ENCODE measurements around the gene GOLGA8O.
"Not testable (repeated sequence)": the region's sequence is repeated elsewhere in the genome, so short reads cannot be mapped to it uniquely, and the experiment has no call there.

GOLGA8O gene, protein sequence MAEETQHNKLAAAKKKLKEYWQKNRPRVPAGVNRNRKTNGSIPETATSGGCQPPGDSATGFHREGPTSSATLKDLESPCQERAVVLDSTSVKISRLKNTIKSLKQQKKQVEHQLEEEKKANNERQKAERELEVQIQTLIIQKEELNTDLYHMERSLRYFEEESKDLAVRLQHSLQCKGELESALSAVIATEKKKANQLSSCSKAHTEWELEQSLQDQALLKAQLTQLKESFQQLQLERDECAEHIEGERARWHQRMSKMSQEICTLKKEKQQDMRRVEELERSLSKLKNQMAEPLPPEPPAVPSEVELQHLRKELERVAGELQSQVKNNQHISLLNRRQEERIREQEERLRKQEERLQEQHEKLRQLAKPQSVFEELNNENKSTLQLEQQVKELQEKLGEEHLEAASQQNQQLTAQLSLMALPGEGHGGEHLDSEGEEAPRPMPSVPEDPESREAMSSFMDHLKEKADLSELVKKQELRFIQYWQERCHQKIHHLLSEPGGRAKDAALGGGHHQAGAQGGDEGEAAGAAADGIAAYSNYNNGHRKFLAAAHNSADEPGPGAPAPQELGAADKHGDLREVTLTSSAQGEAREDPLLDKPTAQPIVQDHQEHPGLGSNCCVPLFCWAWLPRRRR

DNA sequence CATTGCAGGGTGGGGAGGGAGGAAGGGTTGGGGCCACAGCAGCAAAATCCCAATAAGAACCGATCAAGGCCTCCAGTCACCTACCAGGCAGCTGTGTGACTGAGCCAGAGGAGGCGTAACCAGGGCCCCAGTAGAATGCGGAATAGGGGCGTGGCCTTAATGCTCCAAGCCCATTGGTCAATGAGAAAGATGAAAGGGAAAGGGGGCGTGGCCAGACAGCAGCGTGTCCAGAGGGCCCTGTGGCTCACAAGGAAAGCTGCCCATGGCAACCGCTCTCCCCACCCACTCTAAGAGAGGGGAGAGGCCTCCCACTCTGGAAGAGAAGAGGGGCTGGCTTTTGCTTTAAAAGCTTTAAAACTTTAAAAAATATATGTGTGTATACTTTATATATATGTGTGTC lies at the start of gene GOLGA8O:
Gene GOLGA8O (minus strand): TSS at position 101 of the 400 bp plus-strand sequence. CDS start 98 bp downstream, at position 3.
- in situ Hi-C loops (cut with MboI; ENCODE audit: low sequenced_read_pairs), result not testable (repeated sequence)

DNA sequence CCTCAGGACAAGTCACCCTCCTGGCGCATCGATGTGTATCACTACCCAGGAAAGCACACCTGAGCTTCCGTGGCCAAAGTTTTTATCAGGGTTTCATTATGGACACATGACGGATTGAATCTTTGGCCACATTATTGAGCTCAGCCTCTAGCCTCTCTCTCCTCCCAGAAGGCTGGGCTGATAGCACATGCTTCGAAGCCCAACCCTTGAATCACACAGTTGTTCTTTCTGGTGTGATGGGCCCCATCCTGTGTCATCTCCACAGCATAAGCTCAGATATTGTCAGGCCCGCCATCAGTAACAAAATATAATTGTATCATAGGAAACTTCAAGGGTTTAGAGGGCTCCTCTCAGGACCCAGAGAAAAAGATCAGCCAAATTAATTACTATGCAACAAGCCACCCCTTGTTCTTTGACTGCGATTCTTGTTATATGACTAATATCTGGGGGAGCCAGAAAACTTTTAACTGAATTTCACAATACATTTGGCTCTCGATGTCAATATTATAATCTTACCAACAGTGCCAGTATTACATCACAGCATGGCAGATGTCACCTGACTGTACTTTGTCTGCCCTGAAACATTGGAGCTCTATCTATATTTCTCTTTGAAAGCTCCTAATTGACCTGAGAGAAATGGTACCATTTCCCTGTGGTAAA lies 48.8 kb upstream of the GOLGA8O start:
- in situ Hi-C loops (cut with MboI; ENCODE audit: low sequenced_read_pairs), result not testable (repeated sequence)

DNA sequence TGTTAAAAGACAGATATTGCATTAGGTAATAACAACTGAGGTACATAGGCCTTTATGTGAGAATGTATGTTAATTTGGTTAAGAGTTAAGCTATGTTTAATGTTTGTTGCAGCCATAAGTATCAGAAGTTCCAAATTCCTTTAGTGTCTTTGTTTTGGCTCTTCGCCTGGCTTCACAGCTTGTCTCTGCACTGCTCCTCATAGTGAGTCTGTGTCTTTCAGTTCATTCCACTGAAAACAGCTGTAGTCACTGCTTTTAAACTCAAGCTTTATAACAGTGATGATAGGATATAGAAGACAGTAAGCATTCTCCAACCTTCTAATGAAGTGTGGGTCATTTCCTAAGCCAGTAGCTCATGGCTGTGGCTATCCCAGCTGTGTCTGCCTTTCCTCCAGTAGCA lies 47.5 kb upstream of the GOLGA8O start:
- in situ Hi-C loops (cut with MboI; ENCODE audit: low sequenced_read_pairs), result not testable (repeated sequence)

DNA sequence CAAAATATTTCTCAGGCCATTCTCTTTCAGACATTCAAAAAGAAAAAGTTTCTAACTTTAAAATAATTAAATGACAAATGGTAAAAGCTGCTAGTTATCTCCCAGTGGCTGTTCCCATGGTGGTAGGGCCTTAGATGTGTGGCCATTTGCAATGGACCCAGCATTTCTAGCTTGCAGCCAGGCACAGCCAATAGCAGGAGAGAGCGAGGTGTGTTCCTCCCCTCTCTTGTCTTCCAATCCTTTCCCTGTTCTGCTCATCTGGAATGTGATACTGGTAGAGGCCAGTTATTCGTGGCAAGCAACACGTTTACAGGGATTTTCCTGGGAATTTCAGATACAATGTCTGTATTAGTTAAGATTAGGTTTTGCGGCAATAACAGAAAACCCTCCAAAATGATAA lies 37.3 kb upstream of the GOLGA8O start:
- in situ Hi-C loops (cut with MboI; ENCODE audit: low sequenced_read_pairs), result not testable (repeated sequence)

DNA sequence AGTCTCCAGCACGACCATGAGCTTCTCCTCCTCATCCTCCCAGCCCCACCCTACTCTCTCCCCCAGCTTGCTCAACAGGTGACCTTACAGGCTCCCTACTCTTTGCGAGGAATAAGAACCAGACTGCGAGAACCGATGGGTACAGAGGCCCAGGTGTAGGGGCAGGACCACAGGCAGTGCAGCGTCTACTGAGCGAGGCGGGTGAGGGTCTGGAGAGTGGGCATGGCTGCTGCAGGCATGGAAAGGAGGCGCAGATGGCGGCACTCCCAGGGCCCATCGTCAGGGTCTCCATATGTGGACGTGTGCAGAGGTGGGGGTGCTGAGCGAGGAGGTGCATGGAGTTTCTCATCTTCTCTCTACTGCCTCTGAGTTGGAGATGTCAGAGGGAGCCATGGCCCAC lies 31.0 kb upstream of the GOLGA8O start:
- in situ Hi-C loops (cut with MboI; ENCODE audit: low sequenced_read_pairs), result not testable (repeated sequence)

DNA sequence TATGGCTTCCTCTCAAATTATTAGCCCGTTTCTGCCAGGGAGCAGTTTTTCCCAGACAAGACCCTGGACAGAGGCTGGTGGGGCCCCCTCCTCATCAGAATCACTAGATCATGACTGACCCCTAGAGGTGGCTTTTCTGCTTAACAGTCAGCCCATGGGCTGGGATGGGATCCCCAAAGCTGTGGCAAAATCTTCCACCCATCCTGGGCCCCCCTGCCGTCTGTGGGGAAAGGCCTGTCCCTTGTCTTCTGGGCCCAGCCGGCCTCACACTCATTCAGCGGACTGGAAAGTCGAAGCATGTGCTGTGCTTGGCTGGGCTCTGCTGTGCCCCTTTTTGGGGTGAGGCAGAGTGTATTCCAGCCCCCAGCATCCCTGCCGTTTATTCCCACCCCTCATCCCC lies 27.9 kb upstream of the GOLGA8O start:
- in situ Hi-C loops (cut with MboI; ENCODE audit: low sequenced_read_pairs), result not testable (repeated sequence)

DNA sequence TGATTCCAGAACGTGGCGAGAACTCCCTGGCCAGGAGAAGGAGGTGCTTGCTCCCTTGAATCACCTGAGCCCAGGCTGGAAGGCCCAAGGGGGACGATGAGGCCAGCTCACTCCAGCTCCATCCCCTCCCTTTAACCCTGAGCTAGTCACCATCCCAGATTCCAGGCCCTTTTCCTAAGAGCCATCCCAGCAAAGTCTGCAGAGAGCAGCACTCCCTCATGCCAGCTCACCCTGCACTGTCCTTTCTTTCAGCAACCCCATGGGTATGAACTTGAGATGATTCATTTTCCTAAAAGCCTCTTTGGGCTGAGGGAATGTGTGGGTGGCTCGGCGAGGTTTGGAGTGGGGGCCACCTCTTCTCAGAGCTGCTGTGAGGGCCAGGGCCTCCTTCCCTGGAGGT lies 26.2 kb upstream of the GOLGA8O start:
- in situ Hi-C loops (cut with MboI; ENCODE audit: low sequenced_read_pairs), result not testable (repeated sequence)

DNA sequence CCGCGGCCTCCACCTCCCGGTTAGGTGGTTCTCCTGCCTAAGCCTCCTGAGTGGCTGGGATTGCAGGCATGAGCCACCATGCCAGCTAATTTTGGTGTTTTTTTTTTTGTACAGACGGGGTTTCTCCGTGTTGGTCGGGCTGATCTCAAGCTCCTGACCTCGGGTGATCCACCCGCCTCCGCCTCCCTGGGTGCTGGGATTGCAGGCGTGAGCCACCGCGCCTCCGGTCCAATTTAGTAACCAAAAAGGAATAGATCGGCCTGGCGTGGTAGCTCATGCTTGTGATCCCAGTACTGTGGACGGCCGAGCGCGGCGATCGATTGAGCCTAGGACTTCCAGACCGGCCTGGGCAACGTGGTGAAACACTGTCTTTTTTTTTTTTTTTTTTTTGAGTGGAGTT lies 12.6 kb upstream of the GOLGA8O start:
- in situ Hi-C loops (cut with MboI; ENCODE audit: low sequenced_read_pairs), result not testable (repeated sequence)

DNA sequence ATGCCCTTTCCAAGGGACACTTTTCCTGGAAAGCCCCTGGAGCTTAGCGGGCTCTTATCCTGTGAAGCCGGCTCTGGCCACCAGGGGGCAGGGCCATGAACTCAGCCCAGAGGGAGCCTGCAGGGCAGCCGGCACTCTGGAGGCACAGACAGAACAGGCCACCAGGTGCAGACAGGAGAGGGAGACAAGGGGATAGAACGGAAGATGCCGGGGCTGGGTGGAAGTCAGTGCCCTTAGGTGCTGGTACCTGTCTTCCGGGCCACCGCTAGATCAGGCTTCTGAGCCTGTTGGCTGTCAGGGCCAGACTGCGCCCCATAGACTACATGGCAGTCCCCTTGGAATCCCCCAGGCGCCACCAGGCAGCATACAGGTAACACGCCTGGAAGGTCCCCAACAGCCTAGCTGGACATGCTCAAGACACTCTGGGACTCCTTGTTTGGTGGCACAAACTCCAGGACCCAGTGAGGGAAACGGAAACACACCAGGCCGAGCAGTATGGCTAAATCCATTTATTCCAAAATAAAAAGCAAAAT lies 14.9 kb downstream of the GOLGA8O start:
- in situ Hi-C loops (cut with MboI; ENCODE audit: low sequenced_read_pairs), result not testable (repeated sequence)

DNA sequence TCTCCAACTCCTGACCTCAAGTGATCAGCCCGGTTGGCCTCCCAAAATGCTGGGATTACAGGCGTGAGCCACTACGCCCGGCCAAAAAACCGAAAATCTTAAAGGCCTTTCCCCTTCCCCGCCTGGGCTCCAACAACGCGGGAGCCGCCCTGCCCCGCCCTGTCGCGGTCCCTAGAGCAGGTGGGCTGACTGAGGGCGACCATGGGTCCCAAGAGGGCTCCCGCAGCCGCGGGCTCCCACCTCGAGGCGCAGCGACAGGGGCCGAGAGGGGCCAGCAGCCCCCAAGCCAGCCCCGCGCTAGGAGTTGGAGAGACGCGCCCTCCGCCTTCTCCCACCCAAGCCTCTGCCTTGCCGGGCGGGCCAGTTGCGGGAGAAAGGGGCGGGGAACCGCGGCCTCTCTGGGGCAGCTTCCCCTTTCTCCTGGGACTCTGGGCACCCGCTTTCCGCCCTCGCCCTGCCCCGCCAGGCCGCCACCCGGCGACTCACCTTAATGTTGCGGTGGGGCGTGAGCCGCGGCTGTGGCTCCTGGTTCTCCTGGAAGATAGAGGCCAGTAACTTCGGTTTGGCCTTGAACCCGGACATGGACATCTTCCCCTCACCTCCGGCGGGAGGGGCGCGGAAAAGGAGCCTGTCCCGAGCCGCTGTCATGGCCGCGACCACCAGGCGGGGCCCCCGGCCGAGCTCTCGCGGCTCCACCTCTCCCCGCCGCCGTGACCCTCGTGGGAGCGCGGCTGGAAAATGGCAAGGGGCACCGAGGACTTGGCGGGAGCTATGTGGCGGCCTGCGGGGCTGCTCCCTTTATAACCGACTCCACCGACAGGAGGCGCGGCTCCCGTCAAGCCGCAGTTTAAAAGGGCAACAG lies 21.1 kb downstream of the GOLGA8O start:
- in situ Hi-C loops (cut with MboI; ENCODE audit: low sequenced_read_pairs), result not testable (repeated sequence)

DNA sequence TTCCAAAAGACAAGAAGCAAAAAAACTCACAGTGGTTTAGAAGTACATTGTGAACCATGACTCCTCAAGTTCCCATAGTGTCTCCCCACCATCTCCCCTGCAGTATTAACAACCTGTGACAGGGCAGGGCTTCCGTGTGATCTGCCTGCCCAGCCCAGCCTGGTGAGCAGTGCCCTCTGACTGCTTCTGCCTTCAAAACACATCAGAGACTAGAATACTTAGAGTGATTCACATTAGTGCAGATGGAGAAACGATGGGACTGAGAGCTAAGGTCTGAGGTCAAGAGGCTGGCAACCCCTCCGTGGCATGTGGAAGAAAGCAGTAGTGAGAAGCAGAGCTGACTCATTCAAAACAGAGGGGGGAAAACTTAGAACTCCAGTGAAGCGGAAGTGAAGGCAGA lies 27.8 kb downstream of the GOLGA8O start:
- in situ Hi-C loops (cut with MboI; ENCODE audit: low sequenced_read_pairs), result not testable (repeated sequence)

DNA sequence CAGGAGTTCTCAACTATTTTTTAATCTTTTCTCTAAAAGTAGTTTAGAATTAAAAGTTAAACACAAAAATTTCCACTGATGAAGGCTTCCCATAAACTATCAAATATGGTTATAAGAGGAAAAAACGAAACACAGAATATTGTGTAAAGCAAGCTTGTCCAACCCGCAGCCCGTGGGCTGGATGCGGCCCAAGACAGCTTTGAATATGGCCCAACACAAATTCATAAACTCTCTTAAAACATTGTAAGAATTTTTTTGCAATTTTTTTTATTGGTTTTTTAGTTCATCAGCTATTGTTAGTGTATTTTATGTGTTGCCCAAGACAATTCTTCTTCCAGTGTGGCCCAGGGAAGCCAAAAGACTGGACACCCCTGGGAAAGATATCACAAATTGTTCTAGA lies 28.9 kb downstream of the GOLGA8O start:
- in situ Hi-C loops (cut with MboI; ENCODE audit: low sequenced_read_pairs), result not testable (repeated sequence)

DNA sequence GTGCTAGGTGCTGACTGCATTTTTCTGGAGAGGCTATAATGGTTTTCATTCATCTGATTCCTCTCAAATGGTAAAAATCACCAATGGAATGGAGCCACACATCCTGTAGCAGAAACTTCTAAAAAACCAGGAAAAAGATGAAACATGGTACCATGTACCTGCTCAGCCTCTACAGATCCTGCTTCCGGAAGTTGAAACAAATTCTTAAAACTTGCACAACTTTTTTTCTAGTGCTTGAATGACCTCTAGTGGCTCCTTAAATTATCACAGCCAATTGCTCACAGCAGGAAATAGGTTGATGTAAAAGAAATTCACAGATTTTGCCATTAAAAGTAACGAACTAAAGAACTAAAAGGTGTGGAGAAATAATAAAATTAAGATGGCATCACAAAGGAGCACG lies 47.5 kb downstream of the GOLGA8O start:
- in situ Hi-C loops (cut with MboI; ENCODE audit: low sequenced_read_pairs), result not testable (repeated sequence)

DNA sequence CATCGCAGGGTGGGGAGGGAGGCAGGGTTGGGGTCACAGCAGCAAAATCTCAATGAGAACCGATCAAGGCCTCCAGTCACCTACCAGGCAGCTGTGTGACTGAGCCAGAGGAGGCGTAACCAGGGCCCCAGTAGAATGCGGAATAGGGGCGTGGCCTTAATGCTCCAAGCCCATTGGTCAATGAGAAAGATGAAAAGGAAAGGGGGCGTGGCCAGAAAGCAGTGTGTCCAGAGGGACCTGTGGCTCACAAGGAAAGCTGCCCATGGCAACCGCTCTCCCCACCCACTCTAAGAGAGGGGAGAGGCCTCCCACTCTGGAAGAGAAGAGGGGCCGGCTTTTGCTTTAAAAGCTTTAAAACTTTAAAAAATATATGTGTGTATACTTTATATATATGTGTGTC lies 52.2 kb downstream of the GOLGA8O start, which contains the start of gene GOLGA8K:
Gene GOLGA8K (minus strand): TSS at position 101 of the 400 bp plus-strand sequence. CDS start 98 bp downstream, at position 3.
- in situ Hi-C loops (cut with MboI; ENCODE audit: low sequenced_read_pairs), result not testable (repeated sequence)

DNA sequence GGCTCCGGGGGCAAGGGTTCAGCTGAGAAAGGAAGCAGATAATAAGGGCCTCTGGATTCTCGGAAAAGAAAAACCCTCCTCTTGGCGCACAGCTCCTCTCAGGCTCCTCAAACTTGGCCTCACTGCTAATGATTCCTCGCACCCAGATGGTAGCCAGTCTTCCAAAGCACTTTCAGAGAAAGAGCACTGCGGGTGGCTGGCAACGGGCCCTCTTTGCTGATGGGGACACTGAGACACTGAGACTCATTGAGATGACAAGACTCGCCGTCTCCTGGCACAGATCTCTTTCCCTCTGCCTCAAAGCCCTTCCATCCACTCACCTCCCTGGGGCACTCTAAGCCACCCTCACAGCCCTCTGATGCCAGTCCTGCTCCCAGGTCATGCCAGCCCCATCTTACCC lies 58.9 kb downstream of the GOLGA8O start:
- in situ Hi-C loops (cut with MboI; ENCODE audit: low sequenced_read_pairs), result not testable (repeated sequence)

Data from hTERT RPE-1 (cell line).